Stimulated activated CD8-positive, alpha-beta memory T cell treated with anti-CD3 and anti-CD28 coated beads, Interleukin-4, amount 100 ng/mL, for 24 hours (primary cell): ENCODE data around the gene RABL6.
"Not testable (repeated sequence)": the region's sequence is repeated elsewhere in the genome, so short reads cannot be mapped to it uniquely, and the experiment has no call there.

ENCODE experiments used
- DNase-seq: peaks from one replicate; pipeline ENCODE4 v3.0.0-alpha.2; 2020; ENCODE audit warnings: low read depth

RABL6 gene

GRCh38 chr9:136882109-136882946 lies 74.6 kb downstream of the RABL6 start:
- peak; percentile 88 for DNase-seq

DNA sequence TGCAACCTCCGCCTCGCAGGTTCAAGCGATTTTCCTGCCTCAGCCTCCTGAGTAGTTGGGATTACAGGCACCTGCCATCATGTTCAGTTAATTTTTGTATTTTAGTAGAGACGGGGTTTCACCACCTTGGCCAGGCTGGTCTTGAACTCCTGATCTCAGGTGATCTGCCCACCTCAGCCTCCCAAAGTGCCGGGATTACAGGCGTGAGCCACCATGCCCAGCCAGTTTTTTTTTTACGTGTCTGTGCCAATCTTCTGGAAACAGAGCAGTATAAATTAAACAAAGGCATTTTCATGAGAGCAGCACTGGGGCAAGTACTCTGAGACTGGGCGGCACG lies 75.2 kb downstream of the RABL6 start:
- not testable (repeated sequence) for DNase-seq

- not testable (repeated sequence) for DNase-seq
Measured at GRCh38 chr9:136883670-136884069, 75.9 kb downstream of the RABL6 start.

DNA sequence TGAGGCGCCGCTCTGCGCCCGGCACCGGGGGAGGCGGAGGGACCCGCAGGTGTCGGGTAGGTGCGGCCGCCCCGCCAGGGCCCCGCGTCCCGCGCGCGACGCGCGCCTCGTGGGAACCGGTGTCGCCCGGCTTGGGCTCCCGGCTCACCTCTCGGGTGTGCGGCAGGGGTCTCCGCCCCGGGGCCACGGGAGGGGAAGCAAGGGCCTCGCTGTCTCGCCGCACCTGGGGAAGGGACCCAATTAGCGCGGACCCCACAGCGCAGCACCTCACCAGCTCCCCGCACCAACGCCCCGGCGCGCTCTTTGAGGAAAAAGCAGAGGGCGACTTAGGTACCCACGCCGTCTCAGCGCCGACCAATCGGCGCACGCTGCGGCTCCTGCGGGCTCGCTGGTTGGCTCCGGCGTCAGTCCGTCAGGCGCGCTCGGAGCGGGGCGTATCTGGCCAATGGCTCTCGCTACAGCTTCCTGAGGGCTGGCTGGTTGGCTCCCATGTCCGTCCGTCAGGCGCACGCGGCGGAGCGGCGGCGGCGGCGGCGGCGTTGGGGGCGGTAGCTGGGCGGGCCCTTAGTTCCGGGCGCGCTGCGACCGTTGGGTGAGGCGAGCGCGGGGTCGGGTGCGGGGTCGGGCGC lies 78.3 kb downstream of the RABL6 start, which contains the start of gene TRAF2:
Gene TRAF2 (plus strand): TSS at position 567 of the 629 bp plus-strand sequence. CDS start 12,225 bp downstream, outside the sequence.
- peak; percentile 95 for DNase-seq

- DNase-seq, result peak; percentile 22
Measured at GRCh38 chr9:136886610-136887597, 79.2 kb downstream of the RABL6 start.

DNA sequence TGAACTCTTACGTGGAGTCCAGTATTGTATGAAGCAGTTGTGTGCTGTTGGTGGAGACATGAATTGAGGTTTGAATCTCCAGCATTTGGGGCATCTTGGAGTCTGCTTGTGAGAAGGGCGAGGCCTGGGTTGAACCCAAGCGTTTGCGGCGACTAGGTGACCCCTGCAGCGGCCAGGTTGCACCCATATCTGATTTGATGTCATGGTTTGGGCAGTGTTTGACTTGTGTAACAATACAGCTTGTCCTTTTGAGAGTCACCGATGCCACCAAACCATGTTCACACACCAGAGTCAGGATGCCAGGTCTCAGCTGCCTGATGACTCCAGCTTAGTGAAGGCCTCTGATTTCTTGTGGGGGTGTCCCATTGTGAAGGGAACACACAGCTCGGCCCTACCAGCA lies 80.7 kb downstream of the RABL6 start:
- DNase-seq, result no peak

DNA sequence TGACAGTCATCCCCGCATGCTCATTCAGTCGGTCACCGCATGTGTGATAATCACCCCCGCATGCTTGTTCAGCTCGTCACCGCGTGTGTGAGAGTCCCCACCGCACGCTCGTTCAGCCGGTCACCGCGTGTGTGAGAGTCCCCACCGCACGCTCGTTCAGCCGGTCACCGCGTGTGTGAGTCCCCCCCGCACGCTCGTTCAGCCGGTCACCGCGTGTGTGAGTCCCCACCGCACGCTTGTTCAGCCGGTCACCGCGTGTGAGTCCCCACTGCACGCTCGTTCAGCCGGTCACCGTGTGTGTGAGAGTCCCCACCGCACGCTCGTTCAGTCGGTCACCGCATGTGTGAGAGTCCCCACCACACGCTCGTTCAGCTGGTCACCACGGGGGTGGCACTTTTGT lies 82.1 kb downstream of the RABL6 start:
- DNase-seq, result no peak

GRCh38 chr9:136890661-136891060 lies 82.9 kb downstream of the RABL6 start:
- DNase-seq, result no peak
